ENCODE results near the gene MREG. TPM values are rescaled to one million over a fixed set of nuclear protein-coding genes. Genes with fewer than 3 reads are reported as not detected.
A peak's percentile ranks its signal among the peaks of the same experiment; 100 is the strongest.

MREG gene
- total and polyA plus RNA-seq, 10 of the 15 experiments (the other 5 are each of a cell fraction or from before 2014, with no cell fraction given): 6.9 to 45.0 (median 28.5) TPM

DNA sequence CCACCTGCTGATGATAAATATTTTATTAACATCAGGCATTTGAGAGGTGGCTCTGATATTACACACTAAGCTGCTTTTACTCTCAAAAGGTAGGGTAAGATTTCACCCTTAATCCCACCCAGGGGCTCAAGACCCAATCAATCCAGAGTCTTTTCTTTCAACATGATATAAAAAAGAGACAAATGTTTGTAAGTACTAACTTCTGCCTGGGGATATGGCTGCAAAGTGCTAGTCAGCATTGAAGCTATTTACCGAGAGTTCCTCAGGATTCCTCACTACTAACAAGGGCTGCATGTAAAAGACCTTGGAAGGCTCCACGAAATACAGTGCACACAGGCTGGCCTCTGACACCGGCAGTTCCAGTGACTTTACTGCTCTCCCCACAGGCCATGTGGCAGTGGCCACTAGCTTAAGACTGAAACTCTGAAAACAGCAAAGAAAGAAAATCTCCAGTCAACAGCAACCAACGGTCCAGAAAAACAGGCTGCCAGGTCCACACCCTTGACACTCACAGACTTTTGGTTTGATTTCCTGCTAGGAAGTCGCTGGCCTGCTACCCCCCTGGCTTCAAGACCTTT lies 11.2 kb downstream of the MREG start:
- peak overlapping the region; percentile 48 for H2AFZ ChIP-seq (ENCODE audit: control insufficient read depth, low read depth, low read length)
- peak; percentile 16 for ATAC-seq
- no peaks in the 10 kb centered on the region for H3K27me3 ChIP-seq (replicated peaks in 1 of 2; ENCODE audit: control insufficient read depth in 2 of 2, insufficient read depth in 2 of 2, low read length in 1 of 2)
- ChIA-PET SMC1A (ENCODE audit: uncharacterized antibody, unreplicated experiment) (interaction anchor here (0.7 to 3.3 kb wide), 10 partner anchors 10 to 56 kb away, joined by 3 to 23 read pairs (median 12); no protein-coding TSS in a partner anchor), RAD21 (ENCODE audit: unreplicated experiment) (interaction anchor here (0.6 to 10.3 kb wide), 10 partner anchors 9 to 1006 kb away, joined by 3 to 104 read pairs (median 4); no protein-coding TSS in a partner anchor), CTCF (interaction anchor here (1.0 to 3.8 kb wide), 9 partner anchors 10 to 71 kb away, joined by 3 to 32 read pairs (median 9); no protein-coding TSS in a partner anchor), POLR2A (interaction anchor here (1.0 to 4.0 kb wide), 8 partner anchors 8 to 410 kb away, joined by 3 to 24 read pairs (median 4); partner anchors contain the start of gene SMARCAL1)
- H4K20me1 ChIP-seq (ENCODE audit: control insufficient read depth, insufficient read depth): no peaks in the 10 kb centered on the region
- WGBS (ENCODE audit: insufficient coverage, insufficient replicate concordance, low lambda C conversion rate, missing lambda C conversion rate): 11% methylated on average over 5 of the region's 5 CpGs
- peak overlapping the region; percentile 90 for H3K27ac ChIP-seq (ENCODE audit: control insufficient read depth, insufficient read depth)
- in situ Hi-C loops (cut with MboI): no loop called here
- no peak for DNase-seq (ENCODE audit: low read depth, low spot score)
- no peak for FAIRE-seq
- H3K9ac ChIP-seq (ENCODE audit: control insufficient read depth, insufficient read depth, low read length): peak overlapping the region; percentile 75
- peak overlapping the region; percentile 88 for H3K4me2 ChIP-seq (ENCODE audit: control insufficient read depth, insufficient read depth)
- H3K4me3 ChIP-seq: peak overlapping the region; percentile 49; the same call in 1 of the 2 replicates
- intact Hi-C loops (cut with micrococcal nuclease; ENCODE audit: unreplicated experiment): loop anchor here (2.0 kb wide), 1 partner anchor 19 kb away; no protein-coding TSS in a partner anchor
- TSS peak; percentile 62 for BruUV-seq (replicated peaks)
- H3K79me2 ChIP-seq (ENCODE audit: control insufficient read depth, insufficient read depth, low read length): peaks cover 84% of the 10 kb centered on the region
- H3K9me3 ChIP-seq (replicated peaks; ENCODE audit: control insufficient read depth, insufficient read depth, low read length): no peaks in the 10 kb centered on the region
- H3K4me1 ChIP-seq (ENCODE audit: control insufficient read depth, insufficient read depth, low read length): peaks cover 51% of the 10 kb centered on the region
- peaks cover 3 to 10% of the 10 kb centered on the region in 2 experiments; a peak in 2 of 4 replicates for H3K36me3 ChIP-seq (ENCODE audit: control insufficient read depth in 2 of 2, insufficient read depth in 2 of 2, low read length in 1 of 2)
- TF ChIP-seq FOS (IDR thresholded peaks at IDR 0.05; ENCODE audit: borderline replicate concordance, extremely low read depth, insufficient read length) (no peak), SMAD5 (IDR thresholded peaks at IDR 0.05; ENCODE audit: low read depth) (no peak), E4F1 (IDR thresholded peaks at IDR 0.05; ENCODE audit: borderline replicate concordance, partially characterized antibody) (no peak), KAT2A (conservative IDR thresholded peaks at IDR 0.05; ENCODE audit: control insufficient read depth, low read depth, low read length) (no peak), RAD51 (IDR thresholded peaks at IDR 0.05) (no peak), JUND (IDR thresholded peaks at IDR 0.05; ENCODE audit: low read depth, low read length) (no peak), IKZF2 (IDR thresholded peaks at IDR 0.05) (no peak), SMARCA5 (IDR thresholded peaks at IDR 0.05) (no peak), WRNIP1 (IDR thresholded peaks at IDR 0.05; ENCODE audit: borderline replicate concordance, low read depth, low read length) (no peak), ZBTB40 (IDR thresholded peaks at IDR 0.05; ENCODE audit: borderline replicate concordance) (no peak), RFX5 (IDR thresholded peaks at IDR 0.05; ENCODE audit: low read depth, low read length) (no peak), PML (IDR thresholded peaks at IDR 0.05; ENCODE audit: low read length) (peak; percentile 61; the same call in 1 of the 2 replicates)
- TF ChIP-seq, protein P1, sequence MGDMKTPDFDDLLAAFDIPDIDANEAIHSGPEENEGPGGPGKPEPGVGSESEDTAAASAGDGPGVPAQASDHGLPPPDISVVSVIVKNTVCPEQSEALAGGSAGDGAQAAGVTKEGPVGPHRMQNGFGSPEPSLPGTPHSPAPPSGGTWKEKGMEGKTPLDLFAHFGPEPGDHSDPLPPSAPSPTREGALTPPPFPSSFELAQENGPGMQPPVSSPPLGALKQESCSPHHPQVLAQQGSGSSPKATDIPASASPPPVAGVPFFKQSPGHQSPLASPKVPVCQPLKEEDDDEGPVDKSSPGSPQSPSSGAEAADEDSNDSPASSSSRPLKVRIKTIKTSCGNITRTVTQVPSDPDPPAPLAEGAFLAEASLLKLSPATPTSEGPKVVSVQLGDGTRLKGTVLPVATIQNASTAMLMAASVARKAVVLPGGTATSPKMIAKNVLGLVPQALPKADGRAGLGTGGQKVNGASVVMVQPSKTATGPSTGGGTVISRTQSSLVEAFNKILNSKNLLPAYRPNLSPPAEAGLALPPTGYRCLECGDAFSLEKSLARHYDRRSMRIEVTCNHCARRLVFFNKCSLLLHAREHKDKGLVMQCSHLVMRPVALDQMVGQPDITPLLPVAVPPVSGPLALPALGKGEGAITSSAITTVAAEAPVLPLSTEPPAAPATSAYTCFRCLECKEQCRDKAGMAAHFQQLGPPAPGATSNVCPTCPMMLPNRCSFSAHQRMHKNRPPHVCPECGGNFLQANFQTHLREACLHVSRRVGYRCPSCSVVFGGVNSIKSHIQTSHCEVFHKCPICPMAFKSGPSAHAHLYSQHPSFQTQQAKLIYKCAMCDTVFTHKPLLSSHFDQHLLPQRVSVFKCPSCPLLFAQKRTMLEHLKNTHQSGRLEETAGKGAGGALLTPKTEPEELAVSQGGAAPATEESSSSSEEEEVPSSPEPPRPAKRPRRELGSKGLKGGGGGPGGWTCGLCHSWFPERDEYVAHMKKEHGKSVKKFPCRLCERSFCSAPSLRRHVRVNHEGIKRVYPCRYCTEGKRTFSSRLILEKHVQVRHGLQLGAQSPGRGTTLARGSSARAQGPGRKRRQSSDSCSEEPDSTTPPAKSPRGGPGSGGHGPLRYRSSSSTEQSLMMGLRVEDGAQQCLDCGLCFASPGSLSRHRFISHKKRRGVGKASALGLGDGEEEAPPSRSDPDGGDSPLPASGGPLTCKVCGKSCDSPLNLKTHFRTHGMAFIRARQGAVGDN (IDR thresholded peaks at IDR 0.05): 0 out of 2 replicates have a peak, but pooled peaks have one; percentile 27
